NCI-H2081 (cell line): ENCODE results near the gene MIP.
"Not testable (repeated sequence)": the region's sequence is repeated elsewhere in the genome, so short reads cannot be mapped to it uniquely, and the experiment has no call there.

Experiments used
- DNase-seq, 2 experiments: peaks; one replicate each; lab custom pipeline; 2025; lab: John Stamatoyannopoulos, UW

MIP gene

GRCh38 chr12:56410768-56411167 is 43.7 kb downstream of the MIP start:
- no peak for DNase-seq

- DNase-seq: no peak
These were observed 45.5 kb downstream of the MIP start for GRCh38 chr12:56408799-56409417.

- DNase-seq: not testable (repeated sequence)
These were observed 50.2 kb downstream of the MIP start for GRCh38 chr12:56404227-56404626.

- DNase-seq: not testable (repeated sequence)
These were observed 52.8 kb downstream of the MIP start for GRCh38 chr12:56401612-56402011.

GRCh38 chr12:56401125-56401524 is 53.3 kb downstream of the MIP start:
- not testable (repeated sequence) for DNase-seq
